RPMI8226 (cell line): Measurements from ENCODE around the gene DCUN1D4.

Experiments used
- DNase-seq: peaks from one replicate; pipeline ENCODE4 v3.0.0-alpha.2; 2015

DCUN1D4 gene

DNA sequence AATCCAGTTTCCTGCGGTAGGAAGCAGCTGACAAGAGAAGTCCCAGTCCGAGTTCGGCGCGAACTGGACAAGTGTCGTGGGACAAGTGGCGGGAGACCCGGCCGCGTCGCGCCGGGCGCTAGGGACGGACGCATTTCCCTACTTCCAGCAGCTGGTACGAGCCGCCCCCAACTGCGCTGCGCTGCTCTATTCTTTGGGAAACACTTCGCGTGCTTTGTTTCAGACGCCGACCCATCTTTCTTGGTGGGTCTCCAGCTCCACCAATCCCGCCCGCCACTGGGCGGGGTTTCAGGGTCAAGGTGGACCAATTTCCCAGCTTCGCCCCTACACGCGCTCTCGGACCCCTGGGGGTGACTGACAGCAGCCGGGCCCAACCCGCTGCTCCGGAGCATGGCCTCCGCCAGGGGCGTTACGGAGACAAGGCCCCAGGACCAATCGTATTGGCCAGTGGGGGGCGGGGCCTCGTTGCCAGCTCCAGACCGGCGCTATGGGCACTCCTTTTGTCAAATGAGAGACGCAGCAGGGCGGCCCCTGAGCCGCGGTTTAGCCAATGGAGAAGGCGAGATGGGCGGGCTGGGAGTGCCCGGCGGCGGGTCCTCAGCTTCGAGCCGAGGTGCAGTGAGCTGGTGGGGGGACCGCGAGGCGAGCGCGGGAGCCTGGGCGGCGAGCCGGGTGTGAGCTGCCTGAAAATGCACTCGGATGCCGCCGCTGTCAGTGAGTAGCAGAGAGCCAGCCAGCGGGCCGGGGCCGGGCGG is at the start of gene DCUN1D4:
DCUN1D4 (plus strand) TSS at position 600 of the 755 bp plus-strand sequence; CDS start at position 690, 90 bp downstream.
- peak; percentile 96 for DNase-seq

DNA sequence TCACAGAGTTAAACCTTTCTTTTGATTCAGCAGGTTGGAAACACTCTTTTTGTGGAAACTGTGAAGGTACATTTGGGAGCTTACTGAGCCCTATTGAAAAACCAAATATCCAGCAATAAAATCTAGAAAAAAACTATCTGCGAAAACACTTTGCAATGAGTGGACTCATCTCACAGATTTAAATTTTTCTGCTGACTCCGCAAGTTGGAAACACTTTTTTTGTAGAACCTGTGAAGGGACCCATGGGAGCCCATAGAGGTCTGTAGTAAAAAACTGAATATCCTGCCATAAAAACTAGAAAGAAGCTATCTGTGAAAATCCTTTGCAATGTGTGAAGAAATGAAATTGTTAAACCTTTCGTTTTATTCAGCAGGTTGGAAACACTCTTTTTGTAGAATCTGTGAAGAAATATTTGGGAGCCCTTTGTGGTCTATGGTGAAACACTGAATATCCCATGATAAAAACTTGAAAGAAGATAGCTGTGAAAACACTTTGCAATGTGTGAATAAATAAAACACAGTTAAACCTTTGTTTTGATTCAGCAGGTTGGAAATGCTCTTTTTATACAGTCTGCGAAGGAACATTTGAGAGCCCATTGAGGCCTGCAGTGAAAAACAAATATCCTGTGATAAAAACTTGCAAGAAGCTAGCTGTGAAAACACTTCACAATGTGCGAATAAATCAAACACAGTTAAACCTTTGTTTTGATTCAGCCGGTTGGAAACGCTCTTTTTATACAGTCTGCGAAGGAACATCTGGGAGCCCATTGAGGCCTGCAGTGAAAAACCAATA is 22.3 kb upstream of the DCUN1D4 start:
- DNase-seq = no peak

DNA sequence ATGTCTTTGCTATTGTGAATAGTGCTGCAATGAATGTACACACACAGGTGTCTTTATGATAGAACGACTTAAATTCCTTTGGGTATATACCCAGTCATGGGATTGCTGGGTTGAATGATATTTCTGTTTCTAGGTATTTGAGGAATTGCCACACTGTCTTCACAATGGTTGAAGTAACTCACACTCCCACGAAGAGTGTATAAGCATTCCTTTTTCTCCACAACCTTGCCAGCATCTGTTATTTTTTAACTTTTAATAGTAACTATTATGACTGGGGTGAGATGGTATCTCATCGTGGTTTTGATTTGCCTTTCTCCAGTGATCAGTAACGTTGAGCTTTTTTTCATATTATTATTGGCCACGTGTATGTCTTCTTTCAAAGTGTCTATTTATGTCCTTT is 17.6 kb upstream of the DCUN1D4 start:
- DNase-seq = no peak

DNA sequence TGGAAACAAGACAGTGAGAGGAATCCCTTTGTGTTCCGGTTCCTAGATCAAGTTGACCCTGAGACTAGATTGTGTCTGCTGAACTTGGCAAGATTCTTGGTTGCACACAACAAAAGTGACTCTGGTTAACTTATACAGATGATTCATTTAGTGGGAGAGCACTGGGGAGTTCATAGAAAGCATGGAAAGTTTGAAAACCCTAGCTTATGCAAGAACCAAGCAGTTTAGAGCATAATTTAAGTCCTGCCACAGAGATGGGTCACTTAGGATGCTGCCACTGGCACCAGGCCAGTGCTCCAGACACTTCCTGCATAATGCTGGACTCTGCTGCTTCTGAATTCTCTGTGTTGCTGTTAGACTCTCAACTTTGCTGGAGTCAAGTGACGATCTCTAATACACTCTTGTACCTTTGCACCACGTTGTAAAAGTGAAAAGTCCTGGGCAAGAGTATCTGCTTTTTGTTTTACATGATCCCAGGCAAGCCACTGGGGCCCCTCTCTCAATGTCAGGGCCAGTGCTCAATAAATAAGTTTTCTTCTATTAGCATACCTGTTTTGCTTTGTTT is 12.7 kb upstream of the DCUN1D4 start:
- DNase-seq = no peak

DNA sequence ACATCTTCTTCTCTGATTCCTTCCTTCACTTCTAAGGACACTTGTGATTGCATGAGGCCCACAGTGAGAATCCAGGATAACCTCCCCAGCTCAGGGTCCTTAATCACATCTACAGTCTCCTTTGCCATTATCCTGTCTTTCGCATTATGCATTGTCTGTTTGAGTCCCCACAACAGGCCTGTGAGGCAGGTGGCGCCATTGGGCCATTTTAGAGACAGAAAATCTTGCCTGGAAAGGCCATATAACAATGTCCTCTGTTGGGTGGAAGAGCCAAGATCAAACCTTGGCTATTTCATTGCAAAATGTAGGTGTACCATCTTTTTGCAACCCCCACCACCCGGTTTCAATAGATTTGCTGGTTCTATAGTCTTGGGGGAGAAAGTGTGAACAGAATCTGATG is 11.8 kb upstream of the DCUN1D4 start:
- peak; percentile 55 for DNase-seq

DNA sequence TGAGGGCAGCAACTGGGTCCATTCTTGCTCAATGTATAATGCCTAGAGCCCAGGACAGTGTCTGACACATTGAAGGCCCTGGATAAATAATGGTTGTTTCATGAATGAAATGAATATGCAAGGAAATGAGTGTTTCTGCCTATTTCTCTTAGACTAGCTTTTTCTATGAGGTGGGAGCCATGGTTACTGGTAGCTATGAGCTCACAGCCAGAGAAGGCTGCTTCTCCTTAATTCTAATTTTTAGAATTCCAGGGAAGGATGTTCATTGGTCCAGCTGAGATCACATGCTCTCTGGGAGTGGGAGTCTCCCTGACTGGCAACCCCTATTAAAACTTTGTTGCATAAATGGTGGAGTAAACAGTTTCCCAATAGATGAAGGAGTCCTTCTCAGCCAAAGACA is 9.7 kb upstream of the DCUN1D4 start:
- no peak for DNase-seq

DNA sequence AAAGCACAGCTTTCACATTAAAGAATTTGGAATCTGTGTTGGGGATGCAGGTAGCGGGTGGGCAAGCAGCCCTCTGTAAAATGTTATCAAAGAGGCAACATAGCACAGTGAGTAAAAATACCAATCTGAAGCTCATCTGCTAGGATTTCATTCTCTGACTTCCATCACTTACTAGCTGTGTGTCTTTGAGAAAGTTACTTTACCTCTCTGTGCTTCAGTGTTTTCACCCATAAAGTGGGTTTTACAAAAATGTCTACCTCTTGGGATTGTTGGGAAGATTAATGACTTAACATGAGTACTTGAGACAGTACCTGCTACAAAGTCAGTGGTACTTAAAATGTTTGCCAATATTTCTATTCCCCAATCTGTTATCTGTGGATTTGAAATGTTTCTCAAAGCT is 7.9 kb upstream of the DCUN1D4 start:
- no peak for DNase-seq

DNA sequence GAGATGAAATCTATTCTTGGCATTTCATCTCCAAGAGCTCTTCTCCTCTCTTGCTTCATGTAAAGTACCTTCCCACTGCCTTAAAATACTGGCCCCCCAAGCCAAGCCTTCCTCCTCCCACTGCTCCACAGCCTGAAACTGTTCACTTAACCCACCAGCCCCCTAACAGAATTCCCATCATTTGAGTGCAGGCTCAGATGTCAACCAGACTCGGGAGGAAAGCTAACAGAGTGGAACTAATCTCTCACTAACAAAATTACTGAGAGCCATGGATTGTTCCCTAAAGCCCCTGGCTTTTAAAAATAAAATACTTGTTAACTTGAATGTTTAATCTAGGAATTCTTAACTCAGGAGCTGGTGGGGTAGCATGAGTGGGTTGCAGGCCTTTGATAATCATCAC is 7.1 kb upstream of the DCUN1D4 start:
- no peak for DNase-seq

DNA sequence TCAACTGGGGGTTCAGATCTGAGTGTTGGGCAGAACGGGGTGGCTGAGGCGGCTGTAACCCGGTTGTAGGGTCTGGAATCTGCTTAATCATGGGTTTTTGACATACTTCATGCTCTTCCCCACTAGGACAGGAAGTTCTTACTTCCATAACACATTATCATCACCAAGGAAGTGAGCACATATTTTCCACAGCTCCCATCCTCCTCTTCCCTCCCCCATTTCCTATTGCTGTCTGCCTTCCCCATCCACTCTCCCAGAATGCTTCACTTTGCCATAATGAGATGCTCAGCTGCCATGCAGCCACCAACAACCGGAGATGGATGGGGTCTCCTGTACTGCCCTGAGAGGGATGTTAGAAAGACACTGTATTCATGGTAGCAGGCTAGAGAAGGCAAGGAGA is 6.4 kb upstream of the DCUN1D4 start:
- no peak for DNase-seq

DNA sequence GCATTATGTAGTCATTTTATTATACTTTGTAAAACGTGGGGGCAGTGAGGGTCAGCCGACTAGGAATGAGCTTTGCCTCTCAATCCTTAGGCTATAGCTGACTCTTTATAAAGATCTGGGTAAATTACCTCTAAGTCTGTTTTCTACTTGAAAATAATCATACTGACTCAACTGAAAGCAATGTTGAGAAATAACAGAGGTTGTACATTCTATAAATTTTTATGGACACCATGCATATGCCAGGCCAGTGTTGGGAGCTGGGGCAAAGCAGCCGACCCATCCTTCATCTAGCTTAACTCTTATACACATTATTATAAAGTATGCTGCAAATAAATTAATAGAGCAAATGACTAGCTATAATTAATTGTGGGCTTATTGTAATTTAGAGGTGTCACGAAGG is 2.2 kb upstream of the DCUN1D4 start:
- DNase-seq = no peak

DNA sequence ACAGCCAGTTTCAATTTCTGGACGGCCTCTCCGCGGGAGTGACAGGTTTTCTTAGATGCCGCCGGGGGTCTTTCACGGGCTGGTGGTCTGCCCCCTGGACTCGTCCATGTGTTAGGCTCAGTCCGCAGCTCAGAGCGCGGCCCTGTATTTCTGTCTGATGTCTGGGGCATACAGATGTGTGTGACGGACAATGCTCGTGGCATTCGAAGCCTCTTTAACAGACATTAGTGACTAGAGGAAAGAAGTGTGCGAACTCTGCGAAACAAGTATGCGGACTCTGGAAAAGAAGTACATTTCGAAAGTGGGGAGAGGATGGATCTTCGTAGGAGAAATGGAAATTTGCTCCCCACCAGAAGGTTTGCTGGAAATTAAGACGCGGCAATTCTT is 793 bp upstream of the DCUN1D4 start:
- DNase-seq = no peak

DNA sequence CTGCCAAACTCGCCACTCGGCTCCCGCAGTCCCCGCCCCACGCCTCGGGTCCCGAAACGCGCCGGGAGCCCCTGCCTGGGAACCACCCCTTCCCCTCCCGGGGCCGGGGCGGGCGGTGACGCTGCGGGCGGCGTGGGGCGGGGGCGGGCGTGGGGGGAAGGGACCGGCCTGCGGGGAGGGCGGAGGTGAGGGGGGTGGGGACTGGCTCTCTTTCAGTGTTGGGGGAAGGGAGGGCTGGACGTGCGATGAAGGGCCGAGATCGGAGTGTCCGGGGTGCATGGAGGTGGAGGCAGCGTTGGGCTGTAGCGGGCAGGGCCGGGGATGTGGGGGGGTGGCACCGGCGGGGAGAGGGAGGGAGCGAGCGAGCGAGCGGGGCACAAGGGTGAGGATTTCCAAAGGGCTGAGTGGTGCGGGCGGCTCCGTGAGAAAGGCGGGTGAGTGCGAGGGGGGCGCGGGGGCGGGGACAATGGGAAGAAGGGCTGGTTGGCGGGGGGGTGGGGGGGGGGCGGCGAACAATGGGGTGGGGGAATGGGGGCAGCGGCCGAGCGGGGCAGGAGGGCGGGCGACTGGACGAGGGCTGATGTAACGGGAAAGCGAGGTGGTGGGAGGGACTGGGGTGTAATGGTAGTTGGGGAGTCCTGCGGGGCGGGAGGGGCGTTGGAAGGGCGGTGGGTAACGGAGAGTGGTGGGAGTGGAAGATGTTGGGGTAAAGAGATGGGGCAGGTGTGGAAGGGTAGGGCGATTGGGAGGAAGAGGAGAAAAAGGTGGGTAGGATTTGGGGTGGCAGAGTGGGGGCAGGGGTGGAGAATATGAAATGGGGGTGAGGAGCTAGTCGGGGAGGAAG is 578 bp downstream of the DCUN1D4 start:
- DNase-seq = peak; percentile 36

DNA sequence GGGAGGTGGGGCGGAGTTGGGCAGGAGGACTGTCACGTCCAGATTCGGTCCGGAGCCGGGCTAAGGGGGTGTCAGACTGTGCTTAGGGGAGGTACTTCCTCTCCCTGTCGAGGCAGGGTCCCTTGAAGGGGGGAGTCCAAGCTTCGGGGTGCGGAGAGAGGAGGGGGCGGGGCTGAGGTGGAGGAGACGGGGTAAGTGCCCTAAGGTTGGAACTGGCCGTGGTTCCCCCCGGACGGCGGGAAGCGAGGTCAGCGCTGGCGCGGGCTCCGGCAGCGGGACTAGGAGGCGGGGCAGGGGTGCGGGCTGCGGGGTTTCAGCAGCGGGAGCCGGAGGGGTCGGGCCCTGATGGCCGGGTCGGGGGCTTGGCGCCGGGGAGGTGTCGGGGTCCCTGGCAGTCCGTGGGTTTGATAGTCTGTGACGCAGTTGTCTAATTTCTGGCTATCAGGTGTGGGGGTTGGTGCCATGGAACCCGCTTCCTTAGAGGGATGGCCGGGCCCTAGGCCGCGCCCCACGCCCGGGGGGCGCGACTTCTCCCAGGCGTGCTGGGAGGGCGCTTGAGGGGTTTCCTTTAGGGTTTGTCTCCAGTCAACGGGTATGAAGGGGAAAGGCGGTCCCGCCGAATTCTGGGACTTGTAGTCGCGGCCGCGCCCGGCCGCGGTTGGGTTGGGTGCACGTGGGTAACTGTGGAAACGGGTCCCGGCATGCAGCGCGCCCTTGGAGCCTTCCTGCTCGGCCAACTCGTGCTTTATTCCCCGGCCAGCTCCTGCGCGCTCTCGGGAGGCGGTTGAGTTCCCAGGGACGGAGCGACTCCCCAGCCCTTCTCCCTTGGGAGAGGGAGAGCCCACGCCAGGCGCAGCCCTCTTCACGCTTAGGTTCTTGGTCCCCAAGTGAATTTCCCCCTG is 1.5 kb downstream of the DCUN1D4 start:
- peak; percentile 76 for DNase-seq

DNA sequence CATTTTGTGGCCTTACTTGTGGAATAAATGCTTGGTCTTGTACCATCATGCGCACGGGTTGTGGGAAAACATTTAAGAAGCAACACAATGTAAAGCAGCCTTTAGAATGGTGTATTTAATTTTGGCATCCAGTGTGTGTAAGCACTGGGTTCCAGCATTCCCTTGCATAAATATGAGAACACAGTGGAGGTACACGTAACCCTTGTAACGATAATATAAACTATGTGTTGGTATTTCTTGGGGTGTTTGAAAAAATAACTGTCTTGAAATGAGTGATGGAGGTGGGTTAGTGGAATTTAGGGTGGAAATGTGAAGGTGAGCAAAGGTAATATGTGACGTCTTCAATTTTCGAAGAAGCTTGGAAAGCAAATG is 2.1 kb downstream of the DCUN1D4 start:
- DNase-seq = no peak

DNA sequence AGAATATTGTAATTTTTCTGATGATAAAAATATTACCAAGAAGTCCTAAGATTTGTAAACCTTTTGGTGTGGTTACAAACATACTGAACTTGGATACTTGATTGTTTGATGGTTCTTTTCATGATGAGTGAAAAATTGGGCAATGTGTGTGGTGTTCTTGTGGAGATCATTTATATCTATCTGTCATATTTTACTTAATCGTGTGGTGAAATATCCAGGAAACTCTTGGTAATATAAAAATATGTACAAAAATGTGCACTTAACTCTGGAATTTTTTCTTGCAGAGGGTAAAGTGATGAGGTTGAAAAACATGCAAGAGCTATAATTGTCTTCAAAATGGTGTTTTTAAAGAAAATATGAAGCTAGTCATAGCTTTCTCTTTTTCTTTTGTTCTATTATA is 2.8 kb downstream of the DCUN1D4 start:
- no peak for DNase-seq

DNA sequence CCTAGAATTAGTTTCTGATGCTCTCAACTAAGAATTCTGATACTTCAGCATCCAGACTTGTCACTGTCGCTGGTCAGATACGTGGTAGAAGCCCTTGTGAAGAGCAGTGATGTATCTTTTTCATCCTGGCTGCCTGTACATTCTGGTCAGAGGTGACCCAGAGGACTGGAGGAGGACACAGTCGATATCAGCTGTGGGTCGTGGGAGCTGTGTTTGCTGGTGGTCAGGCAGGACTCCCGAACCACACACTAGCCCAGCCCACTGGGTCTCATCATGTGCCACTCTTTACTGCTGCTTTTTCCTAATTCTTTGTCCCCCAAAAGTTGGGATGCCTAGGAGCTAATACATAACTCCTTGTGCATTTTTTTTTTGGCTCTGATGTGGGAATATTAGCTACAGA is 6.5 kb downstream of the DCUN1D4 start:
- no peak for DNase-seq

DNA sequence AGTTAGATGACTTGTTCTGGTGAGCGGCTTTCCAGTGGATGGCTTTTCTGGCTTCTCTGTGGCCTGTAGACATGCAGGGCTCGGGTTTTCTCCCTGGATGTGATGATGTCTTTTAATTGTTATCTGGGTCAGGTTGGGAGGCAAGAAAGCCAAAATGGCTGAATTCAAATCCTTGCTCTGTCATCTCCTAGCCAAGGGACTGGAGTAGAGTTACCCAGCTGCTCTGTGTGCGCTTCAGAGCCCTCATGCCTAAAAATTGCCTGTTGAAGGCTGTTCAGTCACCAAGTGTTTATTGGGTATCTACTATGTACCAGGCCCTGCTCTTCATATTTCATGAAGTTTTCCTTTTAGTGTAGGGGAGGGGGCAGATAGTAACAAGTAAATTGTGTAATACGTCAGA is 7.3 kb downstream of the DCUN1D4 start:
- DNase-seq = no peak

DNA sequence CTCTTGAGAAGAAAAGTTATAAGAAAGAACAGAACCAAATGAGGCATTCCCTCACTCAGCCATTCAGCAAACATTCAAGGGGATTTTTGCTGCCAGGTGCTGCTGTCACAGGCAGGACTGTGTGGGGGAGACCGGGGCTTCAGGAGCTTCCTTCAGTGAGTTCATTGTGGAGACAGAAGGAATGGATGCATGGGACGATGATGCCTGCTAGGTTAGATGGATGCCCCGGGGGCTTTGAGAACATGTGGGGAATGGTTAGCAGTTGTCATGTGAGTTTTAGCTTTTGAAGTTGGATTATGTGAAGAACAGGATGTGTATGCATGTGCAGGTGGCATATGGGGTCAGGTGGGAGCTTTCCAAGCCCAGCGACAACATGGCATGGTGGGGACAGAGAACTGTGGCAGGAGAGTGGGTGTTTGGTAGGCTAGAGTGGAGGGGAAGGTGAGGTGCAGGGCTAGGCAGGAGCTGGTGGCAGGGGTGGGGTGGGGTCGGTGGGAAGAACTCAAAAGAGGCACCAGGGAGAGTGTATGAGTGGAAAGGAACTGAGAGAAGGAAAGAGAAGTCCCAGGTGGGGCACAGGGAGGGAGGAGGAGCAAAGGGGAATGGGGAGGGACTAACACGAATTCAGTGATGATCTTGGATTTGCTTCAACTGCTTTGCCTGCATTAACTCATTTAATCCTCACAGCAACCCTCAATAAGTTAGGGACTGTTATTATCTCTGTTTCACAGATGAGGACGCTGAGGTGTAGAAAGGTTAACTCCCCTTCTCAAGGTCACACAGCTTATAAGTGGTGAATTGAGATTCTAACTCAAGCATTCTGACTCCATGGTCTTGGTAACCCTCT is 8.4 kb downstream of the DCUN1D4 start:
- no peak for DNase-seq

DNA sequence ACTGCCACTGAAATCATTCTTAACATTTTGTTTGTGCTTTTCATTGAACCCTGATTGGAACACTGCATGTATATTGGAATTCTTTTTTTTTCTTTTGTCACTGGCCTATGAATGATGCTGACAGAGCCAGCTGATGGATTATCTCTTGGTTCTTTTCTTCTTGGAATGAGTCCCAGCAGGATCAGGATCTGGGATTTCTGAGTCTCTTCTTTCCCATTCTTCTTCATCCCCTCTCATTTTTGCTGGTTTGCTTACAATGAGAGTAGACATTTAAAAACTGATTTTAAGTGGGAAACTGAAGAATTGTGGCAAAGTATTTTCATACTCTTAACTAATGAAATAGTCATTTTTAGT is 9.0 kb downstream of the DCUN1D4 start:
- no peak for DNase-seq

DNA sequence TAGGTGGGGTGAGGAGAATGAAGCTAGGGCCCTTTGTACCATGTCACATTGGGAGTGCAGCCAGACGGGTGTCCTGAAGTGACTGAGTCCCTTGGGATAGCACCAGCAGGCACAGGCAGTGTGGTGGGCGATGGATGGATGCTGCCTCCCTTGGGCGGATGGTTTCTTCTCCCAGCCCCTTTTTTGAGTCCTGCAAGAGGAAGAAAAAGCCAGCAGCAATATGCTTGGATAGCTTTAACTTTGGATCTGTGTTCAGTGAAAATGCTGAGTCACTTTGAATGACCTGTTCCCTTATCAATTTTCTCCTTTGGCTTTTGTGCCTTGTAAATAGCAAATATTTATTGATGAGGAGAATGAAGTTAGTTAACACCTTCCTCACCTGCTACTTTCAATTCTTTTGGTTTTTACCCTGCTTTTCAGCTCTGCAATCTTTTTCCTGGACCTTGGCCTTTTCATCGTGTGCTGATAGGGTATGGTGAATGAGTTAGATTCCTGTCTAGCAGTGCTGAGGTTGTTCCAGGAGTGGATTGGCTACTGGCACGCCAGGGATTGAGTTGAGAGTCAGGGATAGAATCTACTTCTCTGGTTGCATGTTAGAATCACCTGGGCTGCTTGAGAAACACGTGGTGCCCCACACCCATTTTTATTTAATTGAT is 10.2 kb downstream of the DCUN1D4 start:
- no peak for DNase-seq

DNA sequence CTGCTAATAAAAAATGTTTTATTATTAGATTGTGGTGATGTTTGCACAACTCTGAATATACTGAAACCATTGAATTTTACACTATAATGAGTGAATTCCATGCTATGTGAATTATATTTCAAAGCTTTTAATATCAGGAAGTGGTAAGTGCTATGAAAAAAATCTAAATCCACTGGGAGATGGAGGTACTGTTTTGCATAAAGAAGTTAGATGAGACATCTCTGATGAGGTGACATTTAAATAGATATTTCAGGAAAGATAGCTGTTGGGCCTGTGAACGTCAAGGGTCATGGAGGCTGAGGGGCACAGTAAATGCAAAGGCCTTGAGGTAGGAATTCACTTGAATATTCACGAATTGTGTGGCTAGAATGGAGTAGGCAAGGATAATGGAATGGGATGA is 12.3 kb downstream of the DCUN1D4 start:
- no peak for DNase-seq
